Measurements from ENCODE around the gene FSD1.

Gene FSD1

DNA sequence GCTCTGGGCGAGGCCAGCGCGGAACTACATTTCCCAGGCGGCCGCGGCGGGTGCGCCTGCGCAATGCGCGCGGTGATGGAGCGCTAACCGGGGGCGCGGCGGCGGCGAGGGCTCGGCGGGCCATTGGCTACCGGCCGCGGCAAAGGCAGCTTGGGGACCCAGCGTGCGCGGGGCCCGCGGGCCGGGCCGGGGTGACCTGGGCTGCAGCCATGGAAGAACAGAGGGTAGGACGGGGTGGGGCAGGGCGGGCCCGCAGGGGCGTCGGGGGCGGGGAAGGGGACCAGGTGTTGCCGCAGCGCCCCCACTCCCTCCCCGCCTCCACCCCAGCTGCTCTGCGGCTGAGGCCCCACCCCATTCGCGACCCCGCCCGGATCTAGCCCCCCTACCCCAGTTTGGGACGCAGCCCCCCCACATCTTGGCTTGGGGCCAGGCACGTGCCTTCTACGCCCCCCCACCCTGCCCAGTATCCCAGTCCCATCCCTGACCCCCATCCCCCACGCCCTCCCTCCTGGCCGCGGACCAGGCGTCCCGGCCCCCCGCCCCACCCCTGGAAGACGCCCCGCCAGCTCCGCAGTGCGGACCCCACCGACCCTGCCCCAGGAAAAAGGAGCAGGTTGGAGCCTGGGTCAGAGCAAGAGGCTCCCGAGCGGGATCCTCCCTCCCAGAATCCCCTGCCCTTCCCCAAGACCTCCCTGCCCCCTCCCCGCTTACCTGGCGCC, at the start of gene FSD1:
Gene FSD1, plus strand, starts transcription at position 61 of the 719 bp plus-strand sequence. Its CDS starts 149 bp downstream, at position 210.
- in situ Hi-C loops (cut with HindIII; ENCODE audit: low sequenced_read_pairs) = no loop called here

DNA sequence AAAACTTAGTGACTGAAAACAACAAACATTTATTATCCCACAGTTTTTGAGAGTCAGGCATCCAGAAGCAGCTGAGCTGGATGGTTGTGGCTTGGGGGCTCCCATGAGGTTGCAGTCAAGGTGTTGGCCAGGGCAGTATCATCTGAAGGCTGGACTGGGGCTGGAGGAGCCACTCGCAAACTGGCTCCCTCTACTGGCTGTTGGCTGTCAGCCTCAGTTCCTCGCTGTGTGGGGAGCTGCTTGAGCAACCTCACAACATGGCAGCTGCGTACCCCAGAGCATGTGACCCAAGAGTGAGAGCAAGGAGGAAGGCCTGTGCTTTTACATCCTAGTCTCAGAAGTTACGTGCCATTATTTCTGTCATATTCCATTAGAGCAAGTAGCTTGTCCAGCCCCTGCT, 47.8 kb upstream of the FSD1 start:
- in situ Hi-C loops (cut with HindIII; ENCODE audit: low sequenced_read_pairs) = no loop called here

DNA sequence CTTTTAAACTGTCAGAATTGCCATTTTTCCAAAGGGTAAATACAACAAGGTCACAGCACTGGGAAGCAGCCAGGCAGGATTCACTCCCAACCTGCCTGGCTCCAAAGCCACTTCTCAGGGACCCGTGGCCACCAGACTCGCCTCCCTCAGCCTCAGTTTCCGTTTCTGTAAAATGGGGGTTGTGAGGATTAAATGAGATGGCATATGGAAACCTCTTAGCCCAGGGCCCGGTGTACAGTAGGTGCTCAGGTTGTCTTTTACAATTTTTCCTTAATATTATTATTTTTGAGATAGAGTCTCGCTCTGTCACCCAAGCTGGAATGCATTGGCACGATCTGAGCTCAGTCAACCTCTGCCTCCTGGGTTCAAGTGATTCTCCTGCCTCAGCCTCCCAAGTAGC, 47.4 kb upstream of the FSD1 start:
- in situ Hi-C loops (cut with HindIII; ENCODE audit: low sequenced_read_pairs) = no loop called here

DNA sequence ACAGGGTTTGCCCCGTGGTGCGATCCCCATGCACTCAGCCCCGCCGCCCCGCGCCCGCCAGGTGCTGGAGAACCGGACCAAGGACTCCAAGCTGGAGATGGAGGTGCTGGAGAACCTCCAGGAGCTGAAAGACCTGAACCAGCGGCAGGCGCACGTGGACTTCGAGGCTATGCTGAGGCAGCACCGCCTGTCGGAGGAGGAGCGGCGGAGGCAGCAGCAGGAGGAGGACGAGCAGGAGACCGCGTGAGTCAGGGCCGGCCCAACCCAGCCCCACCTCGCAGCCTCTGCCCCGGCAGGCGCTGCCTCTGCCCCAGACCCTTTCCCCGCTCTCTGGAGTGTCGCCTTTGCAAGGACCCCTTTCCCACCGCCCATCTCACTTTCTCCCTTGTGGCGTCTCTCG, 46.2 kb upstream of the FSD1 start:
- in situ Hi-C loops (cut with HindIII; ENCODE audit: low sequenced_read_pairs) = no loop called here

DNA sequence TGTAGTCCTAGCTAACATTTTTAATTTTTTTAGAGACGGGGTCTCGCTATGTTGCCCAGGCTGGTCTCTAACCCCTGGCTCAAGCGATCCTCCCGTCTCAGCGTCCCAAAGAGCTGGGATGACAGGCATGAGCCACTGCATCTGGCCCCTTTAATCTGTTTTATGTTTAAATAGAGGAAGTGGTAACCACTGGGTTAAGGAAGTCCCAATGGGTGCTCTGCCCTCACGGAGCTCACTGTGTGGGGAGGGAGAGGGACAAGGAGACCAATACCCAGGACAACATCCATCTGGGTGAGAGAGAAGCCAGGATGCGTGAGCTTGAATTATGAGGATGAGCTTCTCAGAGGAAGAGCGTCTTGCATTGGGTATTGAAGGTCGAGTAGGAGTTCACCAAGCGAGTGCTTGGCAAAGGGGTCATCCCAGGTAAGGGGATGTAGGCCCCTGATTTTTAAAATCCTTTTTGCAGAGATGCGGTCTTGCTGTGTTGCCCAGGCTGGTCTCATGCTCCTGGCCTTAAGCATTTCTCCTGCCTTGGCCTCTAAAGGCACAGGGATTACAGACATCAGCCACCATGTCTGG, 43.7 kb upstream of the FSD1 start:
- in situ Hi-C loops (cut with HindIII; ENCODE audit: low sequenced_read_pairs) = no loop called here

DNA sequence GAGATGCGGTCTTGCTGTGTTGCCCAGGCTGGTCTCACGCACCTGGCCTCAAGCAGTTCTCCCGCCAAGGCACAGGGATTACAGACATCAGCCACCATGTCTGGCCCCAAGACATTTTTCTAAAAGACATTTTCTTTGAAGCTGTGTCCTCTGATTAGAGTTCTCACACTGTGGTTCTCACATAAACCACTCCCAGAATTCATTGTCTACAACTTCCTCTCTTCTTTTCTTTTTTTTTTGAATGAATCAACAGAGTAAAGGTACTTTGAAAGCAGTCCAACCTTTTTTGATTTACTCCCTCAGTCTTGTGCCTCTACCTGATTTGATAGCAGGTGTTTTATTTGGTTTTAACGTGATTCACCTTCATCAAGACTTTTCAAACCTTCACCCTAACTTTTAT, 39.6 kb upstream of the FSD1 start:
- in situ Hi-C loops (cut with HindIII; ENCODE audit: low sequenced_read_pairs) = no loop called here

DNA sequence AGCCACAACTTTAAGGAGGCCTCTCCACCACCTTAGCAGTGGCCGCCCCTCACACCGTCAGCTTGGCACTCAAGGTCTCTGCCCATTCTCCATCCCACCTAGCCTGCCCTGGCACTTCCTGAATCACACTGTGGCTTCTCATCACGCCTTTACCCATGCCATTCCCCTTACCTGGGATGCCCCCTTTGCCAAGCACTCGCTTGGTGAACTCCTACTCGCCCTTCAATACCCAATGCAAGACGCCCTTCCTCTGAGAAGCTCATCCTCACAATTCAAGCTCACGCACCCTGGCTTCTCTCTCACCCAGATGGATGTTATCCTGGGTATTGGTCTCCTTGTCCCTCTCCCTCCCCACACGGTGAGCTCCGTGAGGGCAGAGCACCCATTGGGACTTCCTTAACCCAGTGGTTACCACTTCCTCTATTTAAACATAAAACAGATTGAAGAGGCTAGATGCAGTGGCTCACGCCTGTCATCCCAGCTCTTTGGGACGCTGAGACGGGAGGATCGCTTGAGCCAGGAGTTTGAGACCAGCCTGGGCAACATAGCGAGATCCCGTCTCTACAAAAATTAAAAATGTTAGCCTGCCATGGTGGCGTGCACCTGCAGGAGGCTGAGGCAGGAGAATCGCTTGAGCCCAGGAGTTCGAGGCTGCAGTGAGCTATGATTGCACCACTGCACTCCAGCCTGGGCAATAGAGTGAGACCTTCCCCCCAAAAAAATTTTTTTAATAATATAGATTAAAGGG, 38.0 kb upstream of the FSD1 start:
- in situ Hi-C loops (cut with HindIII; ENCODE audit: low sequenced_read_pairs) = no loop called here

DNA sequence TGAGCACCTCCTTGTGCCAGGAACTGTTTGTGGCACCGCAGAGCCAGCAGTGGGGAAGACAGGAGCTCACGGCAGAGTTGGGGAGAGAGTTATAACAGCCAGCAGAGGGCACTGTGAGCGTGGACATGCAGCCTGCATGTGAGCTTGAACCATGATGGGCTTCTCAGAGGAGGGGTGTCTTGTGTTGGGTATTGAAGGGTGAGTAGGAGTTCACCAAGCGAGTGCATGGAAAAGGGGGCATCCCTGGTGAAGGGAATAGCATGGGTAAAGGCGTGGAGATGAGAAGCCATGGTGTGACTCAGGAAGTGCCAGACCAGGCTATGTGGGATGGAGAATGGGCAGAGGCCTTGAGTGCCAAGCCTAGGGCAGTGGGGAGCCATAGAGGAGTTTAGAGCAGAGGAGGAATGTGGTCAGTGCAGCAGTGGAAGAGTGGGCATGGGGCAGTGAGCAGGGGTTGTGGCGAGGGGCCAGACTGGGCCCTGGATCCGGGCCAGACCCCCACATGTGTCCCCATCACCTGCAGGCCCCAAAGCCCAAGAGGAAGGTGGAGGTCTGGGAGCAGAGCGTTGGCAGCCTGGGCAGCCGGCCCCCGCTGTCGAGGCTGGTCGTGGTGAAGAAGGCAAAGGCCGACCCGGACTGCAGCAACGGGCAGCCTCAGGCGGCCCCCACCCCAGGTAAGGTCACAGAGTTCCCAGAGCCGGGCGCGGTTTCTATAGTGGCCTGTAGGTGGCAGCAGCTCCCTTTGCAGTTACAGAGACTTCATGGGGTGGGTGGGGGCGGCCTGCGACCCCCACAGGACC, 37.1 kb upstream of the FSD1 start:
- in situ Hi-C loops (cut with HindIII; ENCODE audit: low sequenced_read_pairs) = no loop called here

DNA sequence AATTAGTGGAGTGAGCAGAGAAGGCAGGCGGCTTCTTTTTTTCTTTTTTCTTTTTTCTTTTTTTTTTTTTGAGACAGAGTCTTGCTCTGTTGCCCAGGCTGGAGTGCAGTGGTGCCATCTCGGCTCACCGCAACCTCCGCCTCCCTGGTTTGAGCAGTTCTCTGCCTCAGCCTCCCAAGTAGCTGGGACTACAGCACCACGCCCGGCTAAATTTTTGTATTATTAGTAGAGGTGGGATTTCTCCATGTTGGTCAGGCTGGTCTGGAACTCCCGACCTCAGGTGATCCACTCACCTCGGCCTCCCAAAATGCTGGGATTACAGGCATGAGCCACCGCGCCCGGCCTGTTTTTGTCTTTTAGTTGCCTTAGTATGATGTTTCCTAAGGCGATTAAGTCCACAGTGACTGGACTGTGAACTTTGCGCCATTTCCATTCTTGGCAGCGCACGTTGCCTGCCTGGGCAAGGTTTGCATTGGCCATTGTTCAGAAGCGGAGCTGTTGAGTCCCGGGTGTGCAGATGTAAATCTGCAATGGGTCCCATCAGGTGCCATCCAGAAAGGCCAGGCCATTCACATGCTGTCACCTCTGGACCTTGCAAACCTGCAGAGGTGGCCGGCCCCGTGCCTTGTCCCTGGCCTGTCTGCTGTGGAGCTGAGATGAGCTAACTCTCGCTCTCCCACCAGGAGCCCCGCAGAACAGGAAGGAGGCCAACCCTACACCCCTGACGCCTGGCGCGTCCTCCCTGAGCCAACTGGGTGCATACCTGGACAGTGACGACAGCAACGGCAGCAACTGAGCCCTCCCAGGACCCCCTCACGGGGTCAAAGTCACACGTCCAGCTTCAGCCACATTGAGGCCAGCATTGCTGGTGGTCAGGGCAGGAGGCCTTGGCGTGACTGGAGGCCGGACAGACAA, 36.2 kb upstream of the FSD1 start:
- in situ Hi-C loops (cut with HindIII; ENCODE audit: low sequenced_read_pairs) = no loop called here

DNA sequence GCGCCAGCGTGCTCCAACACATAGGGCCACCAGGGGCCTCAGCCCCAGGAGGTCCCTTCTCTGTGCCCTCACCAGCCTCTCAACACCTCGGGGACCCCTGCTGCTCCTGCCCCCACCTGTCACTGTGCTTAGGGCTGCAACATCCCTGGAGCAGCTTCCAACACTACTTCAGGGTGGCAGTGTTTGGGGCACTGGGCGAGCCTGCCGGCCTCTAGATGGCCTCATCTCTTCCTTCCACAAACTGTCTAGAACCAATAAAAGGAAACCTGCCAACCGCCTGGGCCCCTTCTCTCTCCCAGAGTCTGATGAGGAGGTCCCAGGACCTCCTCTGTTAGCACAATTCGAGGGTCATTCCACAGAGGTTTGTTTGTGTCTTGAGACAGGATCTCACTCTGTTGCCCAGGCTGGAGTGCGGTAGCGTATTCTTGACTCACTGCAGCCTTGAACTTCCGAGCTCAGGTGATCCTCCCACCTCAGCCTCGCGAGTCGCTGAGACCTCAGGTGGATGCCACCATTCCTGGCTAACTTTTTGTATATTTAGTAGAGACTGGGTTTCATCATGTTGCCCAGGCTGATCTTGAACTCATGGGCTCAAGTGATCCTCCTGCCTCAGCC, 35.5 kb upstream of the FSD1 start:
- in situ Hi-C loops (cut with HindIII; ENCODE audit: low sequenced_read_pairs) = no loop called here

DNA sequence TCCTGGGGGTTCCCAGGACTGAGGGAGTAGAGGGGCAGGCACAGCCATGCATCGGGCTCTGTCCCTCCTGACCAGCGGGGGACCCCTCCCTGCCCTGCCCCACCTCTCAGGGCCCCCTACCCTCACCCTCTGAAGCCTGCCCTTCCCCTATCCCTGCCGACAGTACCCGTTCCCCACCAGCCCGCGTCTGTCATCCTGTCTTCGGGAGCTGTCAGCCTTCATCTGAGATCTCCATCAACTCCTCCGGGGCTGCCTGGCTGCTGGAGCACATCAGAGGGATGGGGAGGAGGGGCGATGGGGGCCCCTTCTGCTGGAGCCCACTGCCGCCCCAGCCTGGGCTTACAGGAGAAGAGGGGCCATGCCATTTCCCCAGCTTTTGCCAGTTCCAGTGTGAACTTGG, 31.5 kb upstream of the FSD1 start:
- in situ Hi-C loops (cut with HindIII; ENCODE audit: low sequenced_read_pairs) = loop anchor here (5.0 kb wide), 1 partner anchor 54 kb away; no protein-coding TSS in a partner anchor

DNA sequence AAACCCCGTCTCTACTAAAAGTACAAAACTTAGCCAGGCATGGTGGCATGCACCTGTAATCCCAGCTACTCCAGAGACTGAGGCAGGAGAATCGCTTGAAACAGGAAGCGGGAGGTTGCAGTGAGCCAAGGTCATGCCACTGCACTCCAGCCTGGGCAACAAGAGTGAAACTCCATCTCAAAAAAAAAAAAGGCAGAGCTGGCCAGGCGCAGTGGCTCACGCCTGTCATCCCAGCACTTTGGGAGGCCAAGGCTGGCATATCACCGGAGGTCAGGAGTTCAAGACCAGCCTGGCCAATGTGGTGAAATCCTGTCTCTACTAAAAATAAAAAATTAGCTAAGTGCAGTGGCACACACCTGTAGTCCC, 30.1 kb upstream of the FSD1 start:
- in situ Hi-C loops (cut with HindIII; ENCODE audit: low sequenced_read_pairs) = loop anchor here (5.0 kb wide), 1 partner anchor 53 kb away; no protein-coding TSS in a partner anchor

DNA sequence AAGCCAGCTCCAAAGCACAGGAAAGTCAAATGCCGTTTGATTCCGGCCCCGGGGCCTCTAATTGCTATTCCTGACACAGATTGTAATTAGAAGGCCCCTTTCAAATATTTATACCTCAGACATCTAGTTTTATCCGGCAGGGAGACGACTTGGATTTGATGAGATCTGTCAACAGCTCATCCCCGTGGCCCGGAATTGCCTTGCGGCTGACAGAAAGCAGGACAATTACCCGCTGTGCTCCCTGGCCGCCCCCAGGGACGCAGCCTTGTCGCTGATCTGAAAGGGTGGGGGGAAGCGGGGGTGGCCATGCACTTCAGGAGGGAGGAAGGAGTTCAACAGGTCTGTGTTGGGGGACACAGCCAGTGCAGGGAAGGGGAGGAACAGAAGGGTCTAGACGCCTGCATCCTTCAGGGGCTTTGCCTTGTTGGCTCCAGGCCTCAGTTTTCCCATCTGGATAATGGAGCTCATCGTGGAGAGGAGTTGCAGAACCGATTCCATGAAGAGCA, 27.2 kb upstream of the FSD1 start:
- in situ Hi-C loops (cut with HindIII; ENCODE audit: low sequenced_read_pairs) = no loop called here

DNA sequence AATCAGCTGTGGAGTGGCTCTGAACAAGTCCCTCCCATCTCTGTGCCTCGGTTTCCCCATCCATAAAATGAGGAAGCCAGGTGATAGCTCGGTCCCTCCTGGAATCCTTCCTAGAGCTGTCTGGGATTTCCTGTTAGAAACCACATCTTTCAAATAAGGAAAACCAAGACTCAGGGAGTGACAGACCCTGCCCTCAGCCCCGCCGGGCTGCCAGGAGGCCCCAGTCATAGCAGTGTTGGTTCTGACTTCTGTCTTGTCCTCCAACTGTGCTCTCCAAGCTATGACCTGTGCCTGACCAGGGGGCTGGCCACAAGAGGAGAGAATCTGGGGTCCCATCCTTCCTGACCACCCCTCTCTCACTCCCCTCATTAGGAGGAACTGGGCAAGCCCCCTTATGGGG, 26.4 kb upstream of the FSD1 start:
- in situ Hi-C loops (cut with HindIII; ENCODE audit: low sequenced_read_pairs) = no loop called here

DNA sequence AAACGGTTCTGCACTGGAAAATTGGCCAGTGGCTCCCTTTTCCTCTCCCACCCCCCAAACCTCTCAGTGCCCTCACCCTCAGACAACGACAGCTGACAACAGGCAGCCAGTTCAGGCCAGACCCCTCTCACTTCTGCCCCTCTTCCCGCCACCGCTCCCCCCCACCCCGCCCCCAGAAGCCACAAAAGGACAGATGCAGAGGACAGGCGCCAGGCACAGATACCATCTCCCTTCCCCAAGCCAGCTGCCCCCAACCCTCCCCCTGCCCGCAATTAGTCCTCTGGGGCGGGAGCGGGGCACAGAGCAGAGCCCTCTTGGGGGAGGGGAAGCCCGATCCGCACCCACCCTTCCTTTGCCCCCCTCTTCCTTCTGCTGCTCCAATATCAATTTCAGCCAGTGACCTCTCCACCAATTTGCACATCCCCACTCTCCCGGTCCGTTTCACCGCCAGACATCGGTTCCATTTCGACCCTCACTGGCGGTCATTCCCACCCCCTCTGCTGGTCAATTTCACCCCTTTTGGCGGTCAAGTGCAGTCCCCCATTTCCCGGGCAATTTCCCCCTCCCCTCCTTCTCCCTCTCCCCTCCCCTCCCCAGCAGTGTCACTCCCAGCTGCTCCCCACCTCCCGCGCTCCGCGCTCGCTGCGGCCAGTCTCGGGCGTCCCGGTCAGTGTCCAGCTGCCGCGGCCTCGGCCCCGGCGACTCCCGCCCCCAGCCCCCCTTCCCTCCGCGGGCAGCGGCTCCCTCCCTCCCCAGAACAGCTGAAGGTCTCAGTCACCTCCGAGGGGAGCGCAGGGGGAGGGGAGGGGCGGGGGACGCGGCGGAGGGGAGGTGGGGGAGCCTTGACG, 25.8 kb upstream of the FSD1 start, which contains the start of gene SHD:
Gene SHD, plus strand, starts transcription at position 848 of the 848 bp plus-strand sequence. CDS start 798 bp downstream, outside the sequence.
- in situ Hi-C loops (cut with HindIII; ENCODE audit: low sequenced_read_pairs) = no loop called here

DNA sequence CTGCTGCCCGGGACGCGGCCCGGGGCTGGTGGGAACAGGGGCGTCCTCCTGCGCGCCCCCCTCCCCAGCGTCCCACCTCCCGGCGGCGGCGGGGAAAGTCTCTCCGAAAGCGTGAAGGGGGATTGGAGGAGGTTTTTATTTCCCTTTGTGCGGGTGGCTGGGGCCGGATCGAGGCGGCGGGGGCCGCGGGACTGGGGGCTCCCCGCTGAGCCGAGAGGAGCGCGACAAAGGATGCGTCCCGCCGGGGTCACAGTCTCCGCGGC, 25.2 kb upstream of the FSD1 start:
- in situ Hi-C loops (cut with HindIII; ENCODE audit: low sequenced_read_pairs) = no loop called here

DNA sequence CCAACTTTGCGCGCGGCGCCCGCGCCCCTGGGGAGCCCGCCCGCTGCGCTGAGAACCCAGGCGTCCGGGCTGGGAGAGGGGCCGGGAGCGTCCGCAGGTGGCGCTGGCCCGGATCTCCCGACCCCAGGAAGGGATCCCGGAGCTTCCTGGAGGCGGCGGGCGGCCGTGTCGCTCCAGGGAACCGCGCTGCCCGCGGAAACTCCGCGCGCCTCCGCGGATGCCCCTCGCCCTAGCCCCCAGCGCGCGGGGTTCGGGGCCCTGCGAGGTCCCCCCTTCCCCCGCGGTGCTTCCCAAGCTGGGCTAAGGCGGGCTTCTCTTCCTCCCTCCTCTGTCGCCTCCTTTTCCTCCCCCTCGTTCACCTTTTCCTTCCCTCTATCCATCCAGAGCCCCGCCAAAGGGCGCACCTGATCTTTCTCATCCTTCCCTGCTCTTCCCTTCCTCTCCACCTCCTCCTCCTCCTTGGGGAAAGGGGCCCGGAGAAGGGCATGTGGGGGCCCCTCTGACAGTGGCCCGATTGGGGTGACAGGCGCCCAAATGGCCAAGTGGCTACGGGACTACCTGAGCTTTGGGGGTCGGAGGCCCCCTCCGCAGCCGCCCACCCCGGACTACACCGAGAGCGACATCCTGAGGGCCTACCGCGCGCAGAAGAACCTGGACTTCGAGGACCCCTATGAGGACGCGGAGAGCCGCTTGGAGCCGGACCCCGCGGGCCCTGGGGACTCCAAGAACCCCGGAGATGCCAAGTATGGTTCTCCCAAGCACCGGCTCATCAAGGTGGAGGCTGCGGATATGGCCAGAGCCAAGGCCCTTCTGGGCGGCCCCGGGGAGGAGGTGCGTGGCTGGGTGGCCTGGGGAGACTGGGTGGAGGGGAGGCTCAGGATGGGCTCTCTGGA, 24.6 kb upstream of the FSD1 start:
- in situ Hi-C loops (cut with HindIII; ENCODE audit: low sequenced_read_pairs) = no loop called here

All from endothelial cell of hepatic sinusoid (primary cell).